ENCODE measurements around the gene SCAND1.
"Not testable (repeated sequence)": the region's sequence is repeated elsewhere in the genome, so short reads cannot be mapped to it uniquely, and the experiment has no call there.

Gene SCAND1

GRCh38 chr20:35956616-35957015 lies 2.3 kb upstream of the SCAND1 start:
- no peak for DNase-seq

DNA sequence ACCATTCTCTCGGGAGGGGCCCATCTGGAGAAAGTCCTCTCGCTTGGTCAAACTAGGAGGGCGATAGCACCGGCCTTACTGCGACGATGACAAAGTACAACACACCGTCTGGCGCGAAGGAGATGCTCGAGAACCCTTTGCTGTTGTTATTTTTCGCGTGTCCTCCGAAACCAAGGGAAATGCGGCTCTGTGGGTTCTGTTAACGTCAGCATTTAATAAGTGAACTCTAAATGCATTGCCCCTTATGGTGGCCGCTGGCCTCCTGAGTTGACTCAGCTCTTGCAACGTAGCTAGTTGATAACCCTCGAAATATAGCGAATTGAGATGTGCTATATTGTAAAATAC lies 577 bp upstream of the SCAND1 start:
- peak; percentile 39 for DNase-seq

- peak; percentile 65 for DNase-seq
These were observed 709 bp downstream of the SCAND1 start for GRCh38 chr20:35953387-35954199.

DNA sequence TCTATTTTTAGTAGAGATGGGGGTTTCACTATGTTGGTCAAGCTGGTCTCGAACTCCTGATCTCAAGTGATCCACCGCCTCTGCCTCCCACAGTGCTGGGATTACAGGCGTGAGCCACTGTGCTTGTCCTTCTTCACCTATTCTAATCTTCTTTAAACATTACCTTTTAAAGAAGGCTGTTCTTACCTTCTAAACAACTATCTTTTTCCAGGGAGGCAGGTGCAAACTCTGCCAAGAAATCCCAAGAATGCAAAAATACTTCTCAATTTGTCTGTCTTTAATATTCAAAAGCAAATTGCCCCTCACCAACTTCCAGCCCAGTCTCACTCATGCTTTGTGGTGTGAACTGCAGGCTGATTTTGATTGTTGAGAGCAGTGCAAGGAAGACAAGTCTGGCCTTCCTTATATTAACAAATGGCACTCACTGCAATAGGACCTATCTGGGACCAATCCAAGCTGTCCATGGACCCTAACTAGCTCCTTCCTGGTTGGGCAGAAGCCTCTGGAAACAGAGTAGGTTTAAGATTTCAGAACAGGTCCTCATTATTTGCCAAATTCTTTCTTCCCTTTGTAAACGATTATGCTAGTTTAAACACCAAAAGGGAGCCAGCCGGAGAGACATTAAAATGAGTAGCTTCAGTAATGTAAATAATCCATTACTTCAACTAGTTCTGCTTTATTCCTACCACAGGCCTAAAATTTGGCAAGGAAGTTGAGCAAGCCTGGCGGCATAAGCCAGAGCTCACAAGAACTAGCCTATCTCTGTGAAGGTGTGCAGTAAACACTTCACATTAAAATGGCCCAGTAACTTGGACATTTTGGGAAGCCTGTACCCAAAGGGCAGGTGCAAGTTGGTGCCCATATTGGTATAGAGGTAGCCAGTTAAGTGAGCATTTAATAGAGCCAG lies 1.6 kb downstream of the SCAND1 start:
- DNase-seq = peak; percentile 21

GRCh38 chr20:35952080-35952479 lies 2.2 kb downstream of the SCAND1 start:
- DNase-seq = not testable (repeated sequence)

DNA sequence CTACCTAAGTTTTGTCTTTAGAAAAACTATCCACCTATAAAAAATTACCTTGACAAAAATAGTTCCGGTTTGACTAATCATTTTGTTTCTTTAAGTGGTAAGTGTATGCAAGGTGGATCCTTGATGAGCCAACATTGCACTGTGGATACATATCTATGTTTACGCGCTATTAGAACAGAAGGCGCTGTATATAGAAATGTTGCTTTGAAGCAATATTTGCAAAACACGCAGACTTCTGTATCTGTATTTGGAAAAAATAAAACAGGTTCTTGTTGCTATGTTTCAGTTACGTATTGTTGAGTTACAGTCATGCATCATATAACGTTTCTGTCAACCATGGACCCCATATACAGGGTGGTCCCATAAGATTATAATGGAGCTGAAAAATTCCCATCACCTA lies 4.2 kb downstream of the SCAND1 start:
- no peak for DNase-seq

- DNase-seq = no peak
These were observed 6.4 kb downstream of the SCAND1 start for GRCh38 chr20:35947907-35948306.

GRCh38 chr20:35947489-35947888 lies 6.8 kb downstream of the SCAND1 start:
- DNase-seq = peak; percentile 19

DNA sequence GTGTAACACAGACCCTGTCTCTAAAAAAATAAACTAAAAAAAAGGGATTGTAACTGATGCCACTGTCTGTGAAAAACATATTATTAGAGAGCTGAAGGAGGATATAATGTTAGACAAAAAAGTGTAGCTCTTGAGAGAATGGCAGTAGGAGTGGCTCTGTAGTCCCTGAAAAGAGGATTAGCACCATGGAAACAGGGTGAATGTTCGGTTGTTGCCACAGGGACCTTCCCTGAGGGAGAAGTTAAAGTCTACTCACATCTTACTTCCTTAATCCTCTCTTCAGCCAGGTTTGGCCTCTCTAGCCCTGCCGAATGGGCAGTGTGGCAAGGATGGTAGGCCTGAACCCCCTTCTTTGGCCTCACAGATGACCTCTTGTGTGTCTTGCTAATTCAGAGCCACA lies 12.1 kb downstream of the SCAND1 start:
- DNase-seq = no peak

DNA sequence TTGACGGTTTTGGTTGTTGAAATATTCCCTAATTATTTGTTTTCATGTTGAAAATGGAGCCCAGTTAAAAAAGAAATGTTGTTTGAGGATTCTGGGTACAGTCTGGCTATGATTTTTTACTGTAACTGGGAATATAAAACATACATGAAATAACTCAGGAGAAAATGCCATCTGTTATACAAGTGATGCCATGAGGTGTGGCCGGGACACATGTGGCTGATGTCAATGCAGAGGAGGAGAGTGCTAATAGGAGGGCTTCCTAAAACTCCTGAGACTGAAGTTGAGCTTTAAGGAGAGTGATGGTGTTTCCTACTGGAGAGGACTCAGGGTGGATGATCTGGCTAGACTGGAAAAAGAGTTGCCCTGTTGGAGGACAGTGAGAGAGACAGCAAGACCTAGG lies 12.7 kb downstream of the SCAND1 start:
- no peak for DNase-seq

- DNase-seq = no peak
These were observed 15.0 kb downstream of the SCAND1 start for GRCh38 chr20:35939264-35939663.

DNA sequence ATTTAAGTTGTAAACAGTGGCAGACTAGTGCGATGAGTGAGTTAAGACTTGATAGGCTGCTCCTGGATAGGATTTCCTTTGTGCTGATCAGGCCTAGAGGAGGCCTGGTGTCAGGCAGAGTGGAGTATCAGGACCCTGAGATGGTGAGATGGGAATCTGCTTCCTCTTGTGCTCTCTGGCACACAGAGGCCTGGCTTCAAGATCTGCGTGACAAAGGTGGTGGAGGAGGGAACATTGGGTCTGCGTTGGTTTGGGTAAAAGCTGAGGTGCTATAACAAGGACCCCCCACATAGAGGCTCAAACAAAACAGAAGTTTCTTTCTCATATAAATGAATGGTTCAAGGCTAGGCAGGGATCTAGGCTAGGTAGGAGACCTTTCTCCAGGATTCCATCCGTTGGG lies 20.3 kb downstream of the SCAND1 start:
- DNase-seq = no peak

DNA sequence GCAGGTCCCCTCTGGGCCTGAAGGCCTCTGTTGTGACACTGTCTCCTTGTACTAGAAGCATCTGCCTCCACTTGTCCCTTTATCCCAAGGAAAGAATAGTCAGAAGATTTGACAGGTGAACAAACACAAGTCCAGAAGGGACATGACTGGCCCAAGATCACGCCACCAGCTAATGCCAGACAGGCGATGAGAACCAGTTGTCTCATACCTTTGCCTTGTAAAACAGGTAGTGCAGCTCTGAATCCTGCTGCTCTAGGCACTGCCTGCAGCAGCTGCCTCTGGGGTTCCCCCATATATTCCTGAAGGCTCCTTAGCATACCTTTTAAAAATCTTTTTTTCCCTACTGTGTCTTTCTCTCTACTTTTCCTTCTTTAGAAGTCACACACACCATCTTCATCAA lies 25.0 kb downstream of the SCAND1 start:
- DNase-seq = no peak

- DNase-seq = no peak
These were observed 33.8 kb downstream of the SCAND1 start for GRCh38 chr20:35920523-35920922.

DNA sequence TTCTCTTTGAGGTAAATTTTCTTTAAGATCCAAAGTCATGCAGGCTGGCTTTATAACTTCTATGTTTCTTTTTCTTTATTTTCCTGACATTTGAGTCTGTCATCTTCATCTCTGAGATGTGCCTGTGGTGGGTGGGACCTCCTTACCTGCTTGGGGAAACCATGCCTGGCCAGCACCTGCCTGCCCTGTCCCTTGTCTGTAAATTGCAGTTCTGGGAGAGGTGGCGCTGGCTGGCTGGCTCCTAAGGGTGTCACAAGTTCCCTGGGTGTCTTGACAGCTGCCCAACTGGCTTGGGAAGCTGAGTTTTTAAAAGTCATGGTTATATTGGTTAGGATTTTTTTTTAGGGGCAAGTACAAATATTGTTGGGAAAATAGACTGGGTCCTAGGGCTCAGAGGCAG lies 36.3 kb downstream of the SCAND1 start:
- no peak for DNase-seq

- no peak for DNase-seq
These were observed 37.2 kb downstream of the SCAND1 start for GRCh38 chr20:35917077-35917476.

DNA sequence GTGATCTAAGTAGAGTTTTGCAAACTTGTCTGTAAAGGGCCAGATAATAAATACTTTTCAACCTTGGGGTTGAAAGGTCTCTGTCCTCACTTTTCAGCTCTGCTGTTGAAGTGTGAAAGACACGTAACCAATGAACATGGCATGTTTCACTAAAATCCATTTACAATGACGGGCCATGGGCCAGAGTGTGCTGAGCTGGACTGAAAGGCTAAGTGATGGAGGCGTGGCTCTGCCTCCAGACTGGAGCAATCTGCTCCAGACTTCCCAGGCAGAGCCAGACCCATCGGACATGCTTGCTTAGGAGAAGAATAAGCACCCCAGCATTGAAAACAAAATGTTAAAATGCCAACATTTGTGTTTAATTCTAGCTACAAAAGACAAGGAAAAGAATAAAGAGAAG lies 41.4 kb downstream of the SCAND1 start:
- no peak for DNase-seq

DNA sequence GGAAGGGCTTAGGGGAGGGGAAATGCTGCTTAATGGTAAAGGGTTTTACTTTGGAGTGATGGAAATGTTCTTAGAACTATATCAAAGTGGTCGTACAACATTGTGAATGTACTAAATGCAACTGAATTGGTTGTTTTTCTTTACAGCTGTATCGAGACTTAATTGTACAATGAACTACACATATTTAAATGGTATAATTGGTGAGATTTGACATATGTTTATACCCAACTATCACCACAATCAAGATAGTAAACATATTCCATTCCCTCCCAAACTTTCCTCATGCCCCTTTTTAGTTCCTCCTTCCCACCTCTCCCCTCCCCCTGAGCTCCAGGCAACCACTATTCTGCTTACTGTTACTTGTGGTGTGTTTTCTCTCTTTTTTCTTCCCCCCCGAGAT lies 44.0 kb downstream of the SCAND1 start:
- no peak for DNase-seq

DNA sequence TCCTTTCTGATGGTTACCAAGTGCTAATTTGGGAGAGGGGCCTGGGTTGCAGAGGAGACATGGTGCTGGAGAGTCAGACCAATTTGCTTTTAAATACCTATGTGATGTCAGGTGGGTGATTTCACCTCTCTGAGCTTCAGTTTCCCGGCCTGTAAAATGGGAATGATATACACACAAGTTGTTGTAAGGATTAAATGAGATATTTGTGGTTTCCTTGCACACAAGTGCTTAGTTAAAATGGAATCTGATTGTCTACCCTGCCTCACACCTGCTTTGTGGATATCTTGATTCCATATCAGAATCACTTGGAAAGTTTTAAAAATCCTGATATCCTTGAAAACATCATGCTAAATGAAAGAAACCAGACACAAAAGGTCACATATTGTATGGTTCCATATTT lies 44.5 kb downstream of the SCAND1 start:
- no peak for DNase-seq

DNA sequence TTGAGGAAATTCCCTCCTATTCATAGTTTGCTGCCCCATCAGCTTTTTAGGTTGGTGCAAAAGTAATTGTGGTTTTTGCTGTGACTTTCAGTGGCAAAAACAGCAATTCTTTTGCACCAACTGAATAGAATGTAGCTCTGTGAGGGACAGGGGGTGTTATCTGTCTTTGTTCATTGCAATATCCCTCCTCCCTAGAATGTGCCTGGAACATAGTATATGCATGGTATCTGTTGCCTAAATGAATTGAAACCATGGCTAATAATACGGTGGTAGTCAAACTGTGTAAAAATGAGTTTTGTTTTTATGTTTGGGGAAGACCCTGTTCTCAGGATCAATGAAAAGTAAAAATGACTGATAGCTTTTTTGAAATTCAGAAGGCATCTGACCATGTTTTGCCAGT lies 45.1 kb downstream of the SCAND1 start:
- DNase-seq = no peak

DNA sequence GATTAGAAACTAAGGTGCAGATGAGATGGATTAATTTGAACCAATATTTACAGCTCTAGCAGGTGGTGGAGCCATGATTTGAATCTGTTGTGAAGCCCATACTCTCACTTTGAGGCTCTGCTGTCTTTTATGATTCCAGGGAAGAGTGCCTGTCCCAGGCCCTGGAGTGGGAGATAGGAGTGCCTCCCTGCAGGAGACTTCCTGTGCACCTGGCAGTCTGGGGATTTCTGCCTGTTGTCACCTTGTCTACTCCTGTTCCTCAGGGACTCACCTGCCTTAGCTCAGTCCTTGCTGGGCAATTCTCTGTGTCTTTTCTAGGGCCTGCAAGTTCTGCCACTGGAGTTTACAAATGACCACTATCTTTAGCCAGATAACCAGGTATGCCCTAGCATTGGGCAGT lies 46.3 kb downstream of the SCAND1 start:
- no peak for DNase-seq

- no peak for DNase-seq
These were observed 47.1 kb downstream of the SCAND1 start for GRCh38 chr20:35907017-35907701.

DNA sequence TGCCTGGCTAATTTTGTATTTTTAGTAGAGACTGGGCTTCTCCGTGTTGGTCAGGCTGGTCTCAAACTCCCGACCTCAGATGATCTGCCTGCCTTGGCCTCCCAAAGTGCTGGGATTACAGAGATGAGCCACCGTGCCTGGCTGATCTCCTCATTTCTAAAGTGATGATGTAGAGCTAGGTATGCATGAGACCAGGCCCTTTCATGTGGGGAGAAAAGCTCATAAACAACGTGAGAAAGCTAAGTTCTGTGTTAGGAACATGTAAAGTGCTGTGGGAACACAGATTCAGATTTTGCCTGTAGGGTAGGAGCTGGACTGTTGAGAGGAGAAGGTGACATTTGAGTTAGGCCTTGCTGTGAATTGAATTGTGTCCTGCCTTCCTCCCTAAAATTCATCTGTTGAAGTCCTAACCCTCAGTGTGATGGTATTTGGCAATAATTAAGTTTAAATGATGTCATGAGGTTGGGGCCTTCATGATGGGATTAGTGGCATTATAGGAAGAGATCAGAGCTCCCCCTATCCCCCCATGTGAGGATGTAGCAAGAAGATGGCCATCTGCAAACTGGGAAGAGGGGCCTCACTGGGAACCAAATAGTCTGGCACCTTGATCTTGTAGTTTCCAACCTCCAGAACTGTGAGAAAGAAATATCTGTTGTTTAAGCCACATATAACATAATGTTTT lies 49.2 kb downstream of the SCAND1 start:
- no peak for DNase-seq

Data from CD4-positive, alpha-beta T cell treated with Interleukin-15 for 1 hour (primary cell).